Daoy (cell line): Measurements from ENCODE around the gene ABHD12B. TPM values are rescaled to one million over a fixed set of nuclear protein-coding genes. Genes with fewer than 3 reads are reported as not detected.

Source experiments
- DNase-seq: peaks from one replicate; pipeline ENCODE4 v3.0.0-alpha.2; 2015; ENCODE audit warnings: low read depth
- total RNA-seq: library from RNA; depleted of rRNA; stranded (reverse); fragments of >200 nt; shearing (Covaris generic); gene quantifications from 2 replicates; pipeline ENCODE4 v1.2.3, GENCODE V29; 2014; rRNA removed

The ABHD12B gene
- not detected in 2 replicates for total RNA-seq

- peak; percentile 14 for DNase-seq
Observed at GRCh38 chr14:50871914-50872732, at the start of gene ABHD12B. ABHD12B (plus strand) TSS chr14:50872053; CDS start chr14:50872175, 122 bp downstream.

GRCh38 chr14:50822501-50823042 lies 49.3 kb upstream of the ABHD12B start:
- DNase-seq, result no peak

GRCh38 chr14:50823051-50823761 lies 48.6 kb upstream of the ABHD12B start:
- DNase-seq, result no peak

GRCh38 chr14:50823762-50824636 lies 47.9 kb upstream of the ABHD12B start:
- DNase-seq, result no peak

- DNase-seq, result no peak
Observed at GRCh38 chr14:50825307-50825706, 46.5 kb upstream of the ABHD12B start.

GRCh38 chr14:50826681-50827080 lies 45.2 kb upstream of the ABHD12B start:
- no peak for DNase-seq

- no peak for DNase-seq
Observed at GRCh38 chr14:50828721-50829488, 42.9 kb upstream of the ABHD12B start.

- no peak for DNase-seq
Observed at GRCh38 chr14:50829489-50830043, 42.3 kb upstream of the ABHD12B start.

- peak; percentile 65 for DNase-seq
Observed at GRCh38 chr14:50830044-50830931, 41.6 kb upstream of the ABHD12B start.

- peak; percentile 93 for DNase-seq
Observed at GRCh38 chr14:50830932-50831725, 40.7 kb upstream of the ABHD12B start, which contains the start of gene NIN. NIN (minus strand) TSS chr14:50831162; CDS start chr14:50822056, 9,106 bp downstream.

- no peak for DNase-seq
Observed at GRCh38 chr14:50831726-50832168, 40.1 kb upstream of the ABHD12B start.

- DNase-seq, result no peak
Observed at GRCh38 chr14:50832935-50833630, 38.8 kb upstream of the ABHD12B start.

- no peak for DNase-seq
Observed at GRCh38 chr14:50834802-50835276, 37.0 kb upstream of the ABHD12B start.

- peak; percentile 73 for DNase-seq
Observed at GRCh38 chr14:50835280-50835679, 36.6 kb upstream of the ABHD12B start.

GRCh38 chr14:50836515-50836914 lies 35.3 kb upstream of the ABHD12B start:
- DNase-seq, result peak; percentile 46

- no peak for DNase-seq
Observed at GRCh38 chr14:50837271-50837670, 34.6 kb upstream of the ABHD12B start.

GRCh38 chr14:50837850-50838470 lies 33.9 kb upstream of the ABHD12B start:
- no peak for DNase-seq
